Muscle of leg (tissue), 16 donors: ENCODE data around the gene REV3L. TPM values are rescaled to one million over a fixed set of nuclear protein-coding genes. Genes with fewer than 3 reads are reported as not detected.

Experiments
- DNase-seq: peaks from one replicate; pipeline ENCODE4 v3.0.0; 2013
- H3K27ac ChIP-seq: one replicate; pipeline ENCODE4 v1.5.1; 2013; ENCODE audit warnings: mild to moderate bottlenecking, low read length, control low read depth
- H3K27me3 ChIP-seq: one replicate; pipeline ENCODE4 v1.6.1; 2013; ENCODE audit warnings: low read length; ENCODE audit not compliant: control insufficient read depth, insufficient read depth
- H3K36me3 ChIP-seq: one replicate; pipeline ENCODE4 v1.6.1; 2013; ENCODE audit warnings: low read length; ENCODE audit not compliant: control insufficient read depth, insufficient read depth
- H3K4me1 ChIP-seq: one replicate; pipeline ENCODE4 v1.6.1; 2013; ENCODE audit warnings: low read length; ENCODE audit not compliant: control insufficient read depth, insufficient read depth
- H3K4me3 ChIP-seq: one replicate; pipeline ENCODE4 v1.5.1; 2013; ENCODE audit warnings: low read length, control low read depth
- H3K9me3 ChIP-seq: replicated peaks from 2 replicates; pipeline ENCODE4 v1.6.1; 2013; ENCODE audit warnings: low read depth, low read length; ENCODE audit not compliant: control insufficient read depth
- WGBS: methylation state at CpG from one replicate; pipeline ENCODE4 v1.1.5; 2013; ENCODE audit warnings: missing lambda C conversion rate; ENCODE audit not compliant: insufficient coverage; 5-methylcytosine and 5-hydroxymethylcytosine counted together
- long read RNA-seq, 11 donors: transcript quantifications; one replicate each; lab custom pipeline, GENCODE V29; 2026
- polyA plus RNA-seq, 8 donors: library from polyadenylated mRNA; unstranded; fragments of 120-200 nt; gene quantifications; one replicate each; pipeline versions ENCODE4 v1.2.1 to v1.2.3, GENCODE V29; 2013; ENCODE audit warnings: inconsistent platforms in 1 of 8, low replicate concordance in 1 of 8; ENCODE audit not compliant: insufficient read length in 8 of 8, insufficient read depth in 1 of 8
- total RNA-seq: library from RNA; stranded (reverse); fragments of 120-200 nt; gene quantifications from one replicate; pipeline ENCODE4 v1.2.4, GENCODE V29; 2013

REV3L gene, protein sequence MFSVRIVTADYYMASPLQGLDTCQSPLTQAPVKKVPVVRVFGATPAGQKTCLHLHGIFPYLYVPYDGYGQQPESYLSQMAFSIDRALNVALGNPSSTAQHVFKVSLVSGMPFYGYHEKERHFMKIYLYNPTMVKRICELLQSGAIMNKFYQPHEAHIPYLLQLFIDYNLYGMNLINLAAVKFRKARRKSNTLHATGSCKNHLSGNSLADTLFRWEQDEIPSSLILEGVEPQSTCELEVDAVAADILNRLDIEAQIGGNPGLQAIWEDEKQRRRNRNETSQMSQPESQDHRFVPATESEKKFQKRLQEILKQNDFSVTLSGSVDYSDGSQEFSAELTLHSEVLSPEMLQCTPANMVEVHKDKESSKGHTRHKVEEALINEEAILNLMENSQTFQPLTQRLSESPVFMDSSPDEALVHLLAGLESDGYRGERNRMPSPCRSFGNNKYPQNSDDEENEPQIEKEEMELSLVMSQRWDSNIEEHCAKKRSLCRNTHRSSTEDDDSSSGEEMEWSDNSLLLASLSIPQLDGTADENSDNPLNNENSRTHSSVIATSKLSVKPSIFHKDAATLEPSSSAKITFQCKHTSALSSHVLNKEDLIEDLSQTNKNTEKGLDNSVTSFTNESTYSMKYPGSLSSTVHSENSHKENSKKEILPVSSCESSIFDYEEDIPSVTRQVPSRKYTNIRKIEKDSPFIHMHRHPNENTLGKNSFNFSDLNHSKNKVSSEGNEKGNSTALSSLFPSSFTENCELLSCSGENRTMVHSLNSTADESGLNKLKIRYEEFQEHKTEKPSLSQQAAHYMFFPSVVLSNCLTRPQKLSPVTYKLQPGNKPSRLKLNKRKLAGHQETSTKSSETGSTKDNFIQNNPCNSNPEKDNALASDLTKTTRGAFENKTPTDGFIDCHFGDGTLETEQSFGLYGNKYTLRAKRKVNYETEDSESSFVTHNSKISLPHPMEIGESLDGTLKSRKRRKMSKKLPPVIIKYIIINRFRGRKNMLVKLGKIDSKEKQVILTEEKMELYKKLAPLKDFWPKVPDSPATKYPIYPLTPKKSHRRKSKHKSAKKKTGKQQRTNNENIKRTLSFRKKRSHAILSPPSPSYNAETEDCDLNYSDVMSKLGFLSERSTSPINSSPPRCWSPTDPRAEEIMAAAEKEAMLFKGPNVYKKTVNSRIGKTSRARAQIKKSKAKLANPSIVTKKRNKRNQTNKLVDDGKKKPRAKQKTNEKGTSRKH (N-terminal part only)
- total RNA-seq: 50.9 TPM
- polyA plus RNA-seq: 10 to 100 TPM; 28.0 to 39.9 (median 33.6) TPM
- long read RNA-seq, donor 1: 0 reads
- long read RNA-seq, donor 2: 0 reads
- long read RNA-seq, donor 3: 0 reads
- long read RNA-seq, donor 4: 0 reads
- long read RNA-seq, donor 5, partial matches to known transcripts: 0 of 7 reads
- long read RNA-seq, donor 5, other reads (novel, unspliced or antisense): 7 of 7 reads
- long read RNA-seq, donor 6, partial matches to known transcripts: 9 of 14 reads
- long read RNA-seq, donor 6, other reads (novel, unspliced or antisense): 5 of 14 reads
- long read RNA-seq, donor 7, partial matches to known transcripts: 11 of 11 reads
- long read RNA-seq, donor 7, other reads (novel, unspliced or antisense): 0 of 11 reads
- long read RNA-seq, donor 8: 0 reads
- long read RNA-seq, donor 9, partial matches to known transcripts: 7 of 8 reads
- long read RNA-seq, donor 9, other reads (novel, unspliced or antisense): 0 of 8 reads
- long read RNA-seq, donor 10, partial matches to known transcripts: 5 of 5 reads
- long read RNA-seq, donor 10, other reads (novel, unspliced or antisense): 0 of 5 reads
- long read RNA-seq, donor 11: 0 reads

DNA sequence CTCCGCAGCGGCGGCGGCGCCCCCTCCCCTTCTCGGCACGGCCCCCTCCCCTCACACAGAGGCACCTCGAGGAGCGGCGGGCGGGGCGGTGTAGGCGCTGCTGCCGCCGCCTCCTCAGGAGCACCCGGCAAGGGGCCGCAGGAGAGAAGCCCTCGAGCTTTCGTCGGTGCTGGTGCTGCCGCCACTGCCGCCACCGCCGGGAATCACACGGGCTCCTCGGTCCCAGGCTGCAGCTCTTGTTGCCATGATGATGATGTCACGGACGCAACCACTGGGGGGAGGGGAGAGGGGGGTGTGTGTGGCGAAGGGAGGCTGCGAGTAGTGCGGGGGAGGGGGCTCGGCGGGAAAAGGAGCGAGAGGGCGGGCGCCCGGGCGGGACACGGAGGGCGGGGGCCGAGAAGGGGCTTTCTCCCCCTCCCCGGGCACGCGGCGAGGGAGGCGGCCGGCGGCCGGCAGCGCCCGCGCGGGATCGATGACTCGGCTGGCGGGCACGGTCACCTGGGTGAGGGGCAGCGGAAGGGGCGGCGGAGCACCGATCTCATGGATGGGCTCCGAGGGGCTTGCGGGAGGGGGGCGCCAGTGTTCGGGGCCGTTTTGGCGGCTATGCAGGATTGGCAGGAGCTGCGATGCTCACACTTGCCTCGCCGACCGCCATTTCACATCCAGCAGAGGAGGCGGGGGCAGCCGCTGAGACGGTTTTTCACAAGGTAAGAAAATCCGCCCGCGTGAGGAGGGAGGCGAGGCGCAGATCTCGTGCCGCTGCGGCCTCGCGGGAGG lies at the start of gene REV3L:
Gene REV3L, minus strand, starts transcription at position 260 of the 777 bp plus-strand sequence. CDS start 330 bp downstream, outside the sequence.
- Histone ChIP-seq H3K36me3 (peaks cover 3% of the 10 kb centered on the region), H3K4me1 (peaks cover 5% of the 10 kb centered on the region), H3K4me3 (peak within 1 kb of the TSS; percentile 78), H3K9me3 (no peaks in the 10 kb centered on the region), H3K27ac (peak within 1 kb of the TSS; percentile 97), H3K27me3 (no peaks in the 10 kb centered on the region)
- under 1% methylated on average over 73 of the region's 84 CpGs for WGBS
- peak; percentile 96 for DNase-seq

DNA sequence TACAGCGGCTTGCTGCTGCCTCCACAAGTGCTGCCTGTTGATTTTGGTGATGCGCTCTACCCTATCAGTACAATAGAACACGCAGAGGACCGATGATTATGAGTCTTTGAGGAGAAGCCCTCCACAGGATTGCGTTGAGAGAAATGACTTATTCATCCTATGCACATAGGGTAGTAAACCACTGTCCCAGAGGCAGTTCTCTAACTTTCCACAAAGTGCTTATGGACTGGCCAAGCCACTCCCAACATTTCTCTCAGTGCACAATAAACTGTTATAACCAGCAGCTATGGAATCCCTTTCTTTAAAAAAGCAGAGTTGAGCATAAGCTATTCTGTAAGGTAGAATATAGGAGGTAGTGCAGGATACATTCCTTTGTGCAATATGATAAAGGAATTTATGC lies 48.2 kb upstream of the REV3L start:
- DNase-seq: peak; percentile 45
- no CpG with 5 or more reads among the region's 5 CpGs for WGBS
- Histone ChIP-seq H3K27ac (peak overlapping the region; percentile 49), H3K27me3 (no peaks in the 10 kb centered on the region), H3K9me3 (no peaks in the 10 kb centered on the region), H3K36me3 (no peaks in the 10 kb centered on the region), H3K4me3 (no peak overlapping the region), H3K4me1 (peaks cover 7% of the 10 kb centered on the region)

DNA sequence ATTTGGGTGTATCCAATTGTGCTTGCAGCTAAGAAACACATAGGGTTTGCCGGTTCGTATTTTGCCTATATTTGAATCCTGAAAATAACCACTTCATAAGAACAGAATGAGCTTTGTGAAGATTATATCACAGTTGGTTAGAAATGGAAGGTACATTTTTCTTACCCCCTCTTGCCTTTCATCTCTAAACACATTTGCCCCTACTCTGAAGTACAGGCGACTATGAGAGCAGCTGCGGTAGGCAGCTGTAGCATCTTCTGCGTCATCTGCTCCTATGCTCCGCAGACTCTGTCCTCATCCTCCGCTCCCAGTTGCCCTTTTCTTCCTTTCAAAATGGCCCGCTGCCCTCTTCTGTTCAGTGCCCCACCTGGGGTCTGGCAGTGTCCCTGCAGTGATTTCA lies 47.6 kb upstream of the REV3L start:
- Histone ChIP-seq H3K4me1 (peaks cover 7% of the 10 kb centered on the region), H3K27me3 (no peaks in the 10 kb centered on the region), H3K27ac (peak overlapping the region; percentile 64), H3K9me3 (no peaks in the 10 kb centered on the region), H3K4me3 (no peak overlapping the region), H3K36me3 (no peaks in the 10 kb centered on the region)
- WGBS: 70% methylated on average over 3 of the region's 8 CpGs
- peak; percentile 57 for DNase-seq

DNA sequence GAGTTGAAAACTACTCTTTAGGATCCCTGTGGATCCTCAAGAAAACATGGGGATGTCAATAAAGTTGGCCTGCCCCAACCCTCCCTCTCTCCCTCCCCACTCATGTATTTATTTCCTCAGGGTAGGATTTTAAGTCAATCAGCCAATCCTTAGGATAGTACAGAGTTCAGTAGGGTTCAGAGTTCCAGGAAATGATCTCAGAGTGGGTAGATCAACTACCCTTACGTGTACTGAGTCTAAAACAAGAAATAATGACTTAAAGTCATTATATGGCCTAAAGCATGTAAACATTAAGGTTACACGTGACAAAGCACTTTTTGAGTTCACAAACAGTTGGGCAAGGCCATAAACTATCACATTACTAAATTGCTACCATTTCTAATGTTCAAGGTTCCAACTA lies 47.2 kb upstream of the REV3L start:
- Histone ChIP-seq H3K36me3 (no peaks in the 10 kb centered on the region), H3K9me3 (no peaks in the 10 kb centered on the region), H3K4me1 (peaks cover 7% of the 10 kb centered on the region), H3K4me3 (no peak overlapping the region), H3K27me3 (no peaks in the 10 kb centered on the region), H3K27ac (peak overlapping the region; percentile 64)
- WGBS: no CpG with 5 or more reads among the region's 2 CpGs
- DNase-seq: no peak

DNA sequence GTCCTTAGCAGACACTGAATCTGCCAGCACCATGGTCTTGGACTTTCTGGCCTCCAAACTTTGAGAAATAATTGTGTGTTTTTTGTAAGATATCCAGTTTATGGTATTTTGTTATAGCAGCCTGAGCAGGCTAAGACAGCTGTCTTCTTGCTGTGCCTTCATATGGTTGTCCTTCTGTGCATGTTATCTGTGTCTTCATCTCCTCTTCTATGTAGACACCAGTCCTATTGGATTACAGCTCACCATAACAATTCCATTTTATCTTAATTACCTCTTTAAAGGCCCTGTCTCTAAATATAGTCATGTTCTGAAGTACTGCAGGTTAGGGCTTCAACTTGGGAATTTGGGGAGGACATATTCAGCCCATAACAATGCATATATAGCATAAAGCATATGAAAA lies 44.3 kb upstream of the REV3L start:
- Histone ChIP-seq H3K4me3 (no peak overlapping the region), H3K27me3 (no peaks in the 10 kb centered on the region), H3K27ac (no peak overlapping the region), H3K9me3 (no peaks in the 10 kb centered on the region), H3K36me3 (no peaks in the 10 kb centered on the region), H3K4me1 (peaks cover 10% of the 10 kb centered on the region)
- DNase-seq: no peak

DNA sequence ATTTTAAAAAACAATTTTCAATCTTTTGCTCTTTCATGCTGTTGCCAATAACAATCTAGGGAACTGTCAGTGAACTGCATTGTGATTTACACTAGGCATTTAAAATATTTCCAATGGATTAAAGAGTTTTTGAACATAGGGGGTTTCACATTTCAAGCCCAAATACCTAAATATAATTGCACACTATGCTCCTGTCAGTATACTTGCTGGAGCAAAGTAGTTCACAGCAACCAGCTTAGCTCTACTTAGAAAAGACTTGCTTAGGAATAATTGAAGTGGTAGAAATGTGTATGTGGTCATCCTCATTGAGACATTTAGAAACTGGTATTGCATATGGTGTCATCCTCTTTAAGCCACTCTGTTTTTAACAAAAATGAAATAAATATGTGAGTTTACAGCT lies 41.7 kb upstream of the REV3L start:
- Histone ChIP-seq H3K27ac (no peak overlapping the region), H3K9me3 (peaks cover 2% of the 10 kb centered on the region), H3K4me1 (peaks cover 6% of the 10 kb centered on the region), H3K36me3 (no peaks in the 10 kb centered on the region), H3K4me3 (no peak overlapping the region), H3K27me3 (no peaks in the 10 kb centered on the region)
- no peak for DNase-seq

DNA sequence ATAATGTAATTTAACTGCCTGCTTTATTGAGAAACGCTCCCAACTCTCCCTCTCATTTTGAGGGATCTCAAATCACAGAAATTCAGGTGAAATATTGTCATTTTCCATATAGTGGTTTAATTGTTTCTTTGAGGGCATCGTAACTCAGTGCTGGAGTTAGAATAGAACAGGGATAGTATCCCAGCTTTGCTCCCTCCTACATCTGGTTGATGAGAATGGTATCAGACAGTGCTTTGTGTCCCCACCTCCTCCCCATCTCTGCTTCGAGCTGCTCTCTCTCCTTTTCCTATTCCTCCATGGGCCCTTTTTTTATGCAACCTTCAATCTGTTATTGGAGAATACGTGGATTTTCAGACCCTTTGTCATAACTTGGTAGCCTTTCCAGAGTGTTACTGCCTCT lies 41.2 kb upstream of the REV3L start:
- Histone ChIP-seq H3K27ac (no peak overlapping the region), H3K27me3 (no peaks in the 10 kb centered on the region), H3K36me3 (no peaks in the 10 kb centered on the region), H3K9me3 (peaks cover 2% of the 10 kb centered on the region), H3K4me3 (no peak overlapping the region), H3K4me1 (peaks cover 6% of the 10 kb centered on the region)
- no peak for DNase-seq
- WGBS: no CpG with 5 or more reads among the region's 4 CpGs

DNA sequence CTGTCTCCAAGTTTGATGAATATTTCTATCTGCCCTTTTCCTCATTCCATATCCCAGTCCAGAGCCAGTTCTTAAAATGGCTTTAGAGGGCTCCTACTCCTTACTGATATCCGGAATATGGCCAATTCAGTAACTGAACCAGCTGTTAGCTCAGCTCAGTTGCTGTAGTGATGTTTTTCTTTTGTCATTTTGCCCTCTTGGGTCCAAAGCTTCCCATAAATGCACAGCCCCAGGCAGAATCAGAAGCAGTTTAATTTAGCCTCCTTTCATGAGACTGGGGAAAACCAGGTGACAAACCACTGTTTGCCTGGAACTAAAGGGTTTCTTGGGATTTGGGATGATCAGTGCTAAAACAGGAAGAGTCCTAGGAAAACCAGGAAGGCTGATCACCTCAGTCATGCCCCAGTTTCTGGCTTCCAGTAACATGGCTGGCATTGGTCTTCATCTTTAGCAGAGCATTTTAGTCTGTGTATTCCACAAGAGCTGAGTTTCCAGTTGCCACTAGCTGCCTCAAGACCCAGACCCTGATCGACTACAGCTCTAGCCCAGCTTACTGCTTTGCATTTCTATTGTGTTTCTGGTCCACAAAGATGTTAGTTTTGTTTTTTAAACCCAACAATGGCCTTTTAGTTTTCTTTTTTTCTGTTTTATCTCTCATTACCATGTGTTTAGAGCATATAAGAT lies 40.6 kb upstream of the REV3L start:
- no peaks in the 10 kb centered on the region for H3K36me3 ChIP-seq
- H3K4me1 ChIP-seq: peaks cover 6% of the 10 kb centered on the region
- peak overlapping the region; percentile 57 for H3K27ac ChIP-seq
- peaks cover 2% of the 10 kb centered on the region for H3K9me3 ChIP-seq
- DNase-seq: peak; percentile 50
- no CpG with 5 or more reads among the region's 2 CpGs for WGBS
- H3K4me3 ChIP-seq: no peak overlapping the region
- H3K27me3 ChIP-seq: no peaks in the 10 kb centered on the region
